Measurements from ENCODE around the gene GTF2A1L.

The GTF2A1L gene

GRCh38 chr2:48617618-48618017 lies at the start of gene GTF2A1L:
Gene GTF2A1L, plus strand, starts transcription at chr2:48617856. Its CDS starts 19 bp downstream, at chr2:48617875.
- Histone ChIP-seq H3K4me1 (ENCODE audit: low read depth, poor library complexity, severe bottlenecking) (no peaks in the 10 kb centered on the region), H3K4me3 (IDR thresholded peaks at IDR 0.05; ENCODE audit: insufficient read depth, low read depth, low read length) (no peak within 1 kb of the TSS), H3K36me3 (ENCODE audit: insufficient read depth) (no peaks in the 10 kb centered on the region), H3K27me3 (ENCODE audit: insufficient read depth, low read depth) (no peaks in the 10 kb centered on the region), H2AFZ (ENCODE audit: low read depth) (no peak within 1 kb of the TSS), H3K4me2 (no peak within 1 kb of the TSS), H3K27ac (no peak within 1 kb of the TSS), H4K20me1 (ENCODE audit: insufficient read depth) (no peaks in the 10 kb centered on the region), H3K79me2 (ENCODE audit: insufficient read depth, low read depth) (no peaks in the 10 kb centered on the region), H3K9ac (no peak within 1 kb of the TSS)
- TF ChIP-seq CTCF (conservative IDR thresholded peaks at IDR 0.05; ENCODE audit: low read depth, low read length), result no peak

- no peaks in the 10 kb centered on the region for H3K36me3 ChIP-seq (ENCODE audit: insufficient read depth)
- no peak overlapping the region for H3K9ac ChIP-seq
These were observed 49.1 kb upstream of the GTF2A1L start for GRCh38 chr2:48568547-48568946.

GRCh38 chr2:48569433-48569832 lies 48.2 kb upstream of the GTF2A1L start:
- Histone ChIP-seq H3K27me3 (ENCODE audit: insufficient read depth, low read depth) (no peaks in the 10 kb centered on the region), H3K4me1 (ENCODE audit: low read depth, poor library complexity, severe bottlenecking) (peaks cover 5% of the 10 kb centered on the region), H3K4me3 (IDR thresholded peaks at IDR 0.05; ENCODE audit: insufficient read depth, low read depth, low read length) (no peak overlapping the region), H3K36me3 (ENCODE audit: insufficient read depth) (no peaks in the 10 kb centered on the region), H3K9ac (no peak overlapping the region), H3K79me2 (ENCODE audit: insufficient read depth, low read depth) (no peaks in the 10 kb centered on the region), H3K4me2 (no peak overlapping the region), H3K27ac (no peak overlapping the region), H4K20me1 (ENCODE audit: insufficient read depth) (no peaks in the 10 kb centered on the region), H2AFZ (ENCODE audit: low read depth) (no peak overlapping the region)
- TF ChIP-seq CTCF (conservative IDR thresholded peaks at IDR 0.05; ENCODE audit: low read depth, low read length), result no peak

More at GRCh38 chr2:48568547-48568946, 49.1 kb upstream of the GTF2A1L start:
- no peak overlapping the region for H3K27ac ChIP-seq
- H2AFZ ChIP-seq (ENCODE audit: low read depth), result no peak overlapping the region
- H4K20me1 ChIP-seq (ENCODE audit: insufficient read depth), result no peaks in the 10 kb centered on the region
- no peak overlapping the region for H3K4me2 ChIP-seq
- H3K4me1 ChIP-seq (ENCODE audit: low read depth, poor library complexity, severe bottlenecking), result peaks cover 2% of the 10 kb centered on the region
- no peaks in the 10 kb centered on the region for H3K27me3 ChIP-seq (ENCODE audit: insufficient read depth, low read depth)
- H3K4me3 ChIP-seq (IDR thresholded peaks at IDR 0.05; ENCODE audit: insufficient read depth, low read depth, low read length), result no peak overlapping the region
- TF ChIP-seq CTCF (conservative IDR thresholded peaks at IDR 0.05; ENCODE audit: low read depth, low read length), result no peak
- no peaks in the 10 kb centered on the region for H3K79me2 ChIP-seq (ENCODE audit: insufficient read depth, low read depth)

- TF ChIP-seq CTCF (conservative IDR thresholded peaks at IDR 0.05; ENCODE audit: low read depth, low read length), result no peak
- H3K27ac ChIP-seq, result no peak overlapping the region
- H3K79me2 ChIP-seq (ENCODE audit: insufficient read depth, low read depth), result no peaks in the 10 kb centered on the region
- H3K36me3 ChIP-seq (ENCODE audit: insufficient read depth), result no peaks in the 10 kb centered on the region
- no peaks in the 10 kb centered on the region for H3K27me3 ChIP-seq (ENCODE audit: insufficient read depth, low read depth)
- no peak overlapping the region for H2AFZ ChIP-seq (ENCODE audit: low read depth)
- H4K20me1 ChIP-seq (ENCODE audit: insufficient read depth), result no peaks in the 10 kb centered on the region
- no peak overlapping the region for H3K4me2 ChIP-seq
- H3K9ac ChIP-seq, result no peak overlapping the region
- peaks cover 5% of the 10 kb centered on the region for H3K4me1 ChIP-seq (ENCODE audit: low read depth, poor library complexity, severe bottlenecking)
- H3K4me3 ChIP-seq (IDR thresholded peaks at IDR 0.05; ENCODE audit: insufficient read depth, low read depth, low read length), result no peak overlapping the region
These were observed 44.8 kb upstream of the GTF2A1L start for GRCh38 chr2:48572816-48573215.

All from KMS-11 (cell line).